Lung (tissue), 12 donors: ENCODE data around the gene OPN4. TPM values are rescaled to one million over a fixed set of nuclear protein-coding genes. Genes with fewer than 3 reads are reported as not detected.
A peak's percentile ranks its signal among the peaks of the same experiment; 100 is the strongest.

Experiments
- ATAC-seq: fragments of 200-7000 bp; cut with Tn5 transposase; one replicate; pipeline ENCODE4 v1.9.1; 2020; ENCODE audit warnings: moderate number of reproducible peaks; ENCODE audit not compliant: insufficient read depth, low FRiP score
- DNase-seq, 3 donors: peaks; one replicate each; pipeline ENCODE4 v3.0.0-alpha.2; 2013 to 2017
- H3K27ac ChIP-seq, 2 donors: one replicate each; pipeline ENCODE4 v1.5.1; 2013; ENCODE audit warnings: mild to moderate bottlenecking in 2 of 2, moderate library complexity in 2 of 2, control low read depth in 1 of 2, inconsistent platforms in 1 of 2, low read depth in 1 of 2, low read length in 1 of 2
- H3K27me3 ChIP-seq, 3 donors: one replicate each; pipeline ENCODE4 v1.5.1; 2013; ENCODE audit warnings: low read length in 2 of 3; ENCODE audit not compliant: control insufficient read depth in 3 of 3, insufficient read depth in 3 of 3
- H3K36me3 ChIP-seq, 4 donors: one replicate each; pipeline ENCODE4 v1.5.1; 2013; ENCODE audit warnings: low read length in 4 of 4, mild to moderate bottlenecking in 1 of 4, moderate library complexity in 1 of 4; ENCODE audit not compliant: control insufficient read depth in 4 of 4, insufficient read depth in 4 of 4
- H3K4me1 ChIP-seq, 5 donors: one replicate each; pipeline ENCODE4 v1.5.1; 2013; ENCODE audit warnings: low read length in 5 of 5, mild to moderate bottlenecking in 2 of 5, moderate library complexity in 1 of 5; ENCODE audit not compliant: control insufficient read depth in 5 of 5, insufficient read depth in 5 of 5
- H3K4me3 ChIP-seq: one replicate; pipeline ENCODE4 v1.5.1; 2013; ENCODE audit warnings: mild to moderate bottlenecking, control low read depth, moderate library complexity
- H3K9ac ChIP-seq, 2 donors: one replicate each; pipeline ENCODE4 v1.5.1; 2013; ENCODE audit warnings: low read length in 2 of 2, control low read depth in 1 of 2; ENCODE audit not compliant: insufficient read depth in 1 of 2
- H3K9me3 ChIP-seq, 4 donors: one replicate each; pipeline ENCODE4 v1.5.1; 2013; ENCODE audit warnings: low read length in 3 of 4, mild to moderate bottlenecking in 1 of 4, moderate library complexity in 1 of 4; ENCODE audit not compliant: control insufficient read depth in 4 of 4, insufficient read depth in 3 of 4
- WGBS, 2 donors: extraction: QIAGEN DNeasy Blood & Tissue Kit; methylation state at CpG; one replicate each; pipeline ENCODE4 v1.1.7; 2013; 5-methylcytosine and 5-hydroxymethylcytosine counted together
- polyA plus RNA-seq, 2 donors: library from polyadenylated mRNA; stranded (reverse); fragments of 200-250 nt; gene quantifications; one replicate each; pipeline ENCODE4 v1.2.1, GENCODE V29; 2013
- total RNA-seq, 2 donors: library from RNA; depleted of rRNA in 1 of 2; stranded (reverse); fragments of >200 nt in 1 of 2; gene quantifications; one replicate each; pipeline ENCODE4 v1.2.1, GENCODE V29; 2014 to 2021
- TF ChIP-seq, protein P1 (sequence below): IDR thresholded peaks from 2 replicates; pipeline ENCODE4 v1.5.1; 2012; ENCODE audit warnings: mild to moderate bottlenecking; ENCODE audit errors: control extremely low read depth, extremely low read depth
- donor health status: control.
- donor health status: control.
- donor health status: Bipolar disorder and iron deficiency.
- donor health status: healthy.
- donor health status: DM: yes; HTN: yes; CAD: no.

Gene OPN4
- total and polyA plus RNA-seq, 4 donors = 0.12 TPM; not detected in 3

DNA sequence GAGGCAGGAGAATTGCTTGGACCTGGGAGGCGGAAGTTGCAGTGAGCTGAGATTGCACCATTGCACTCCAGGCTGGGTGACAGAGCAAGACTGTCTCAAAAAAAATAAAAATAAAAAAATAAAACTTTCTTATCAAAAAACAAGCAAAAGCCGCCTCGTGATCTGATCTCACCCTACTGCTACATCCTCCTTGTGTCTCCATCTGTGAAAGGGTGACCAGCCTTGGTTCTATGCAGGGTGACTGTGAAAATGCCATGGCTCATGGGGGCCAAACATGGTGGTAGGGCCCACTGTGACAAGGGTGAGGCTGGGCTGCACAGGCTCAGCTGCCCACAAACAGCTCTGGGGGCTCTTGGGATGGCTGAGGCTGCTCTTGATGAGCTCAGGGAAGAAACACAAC lies 968 bp upstream of the OPN4 start:
- Histone ChIP-seq H3K4me1 (peaks cover 0 to 36% (median 8%) of the 10 kb centered on the region in 5 donors), H3K9ac (no peak overlapping the region), H3K27ac (no peak overlapping the region), H3K27me3 (no peaks in the 10 kb centered on the region), H3K9me3 (no peaks in the 10 kb centered on the region), H3K36me3 (no peaks in the 10 kb centered on the region), H3K4me3 (no peak overlapping the region)
- ATAC-seq (no peak), DNase-seq (no peak)
- TF ChIP-seq, protein P1, sequence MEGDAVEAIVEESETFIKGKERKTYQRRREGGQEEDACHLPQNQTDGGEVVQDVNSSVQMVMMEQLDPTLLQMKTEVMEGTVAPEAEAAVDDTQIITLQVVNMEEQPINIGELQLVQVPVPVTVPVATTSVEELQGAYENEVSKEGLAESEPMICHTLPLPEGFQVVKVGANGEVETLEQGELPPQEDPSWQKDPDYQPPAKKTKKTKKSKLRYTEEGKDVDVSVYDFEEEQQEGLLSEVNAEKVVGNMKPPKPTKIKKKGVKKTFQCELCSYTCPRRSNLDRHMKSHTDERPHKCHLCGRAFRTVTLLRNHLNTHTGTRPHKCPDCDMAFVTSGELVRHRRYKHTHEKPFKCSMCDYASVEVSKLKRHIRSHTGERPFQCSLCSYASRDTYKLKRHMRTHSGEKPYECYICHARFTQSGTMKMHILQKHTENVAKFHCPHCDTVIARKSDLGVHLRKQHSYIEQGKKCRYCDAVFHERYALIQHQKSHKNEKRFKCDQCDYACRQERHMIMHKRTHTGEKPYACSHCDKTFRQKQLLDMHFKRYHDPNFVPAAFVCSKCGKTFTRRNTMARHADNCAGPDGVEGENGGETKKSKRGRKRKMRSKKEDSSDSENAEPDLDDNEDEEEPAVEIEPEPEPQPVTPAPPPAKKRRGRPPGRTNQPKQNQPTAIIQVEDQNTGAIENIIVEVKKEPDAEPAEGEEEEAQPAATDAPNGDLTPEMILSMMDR = no peak
- WGBS, 2 donors = 96% methylated on average over 3 of the region's 3 CpGs

DNA sequence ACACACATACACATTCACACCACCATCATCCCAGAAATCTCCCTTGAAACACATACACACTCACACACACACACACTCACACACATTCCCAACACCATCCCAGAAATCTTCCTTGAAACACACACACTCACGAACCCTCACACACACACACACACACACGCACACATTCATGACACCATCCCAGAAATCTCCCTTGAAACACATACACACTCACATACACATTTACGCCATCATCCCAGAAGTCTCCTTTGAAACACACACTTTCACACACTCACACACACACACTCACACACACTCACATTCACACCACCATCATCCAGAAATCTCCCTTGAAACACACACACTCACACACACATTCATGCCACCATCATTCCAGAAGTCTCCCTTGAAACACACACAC lies 360 bp upstream of the OPN4 start:
- Histone ChIP-seq H3K27me3 (no peaks in the 10 kb centered on the region), H3K4me1 (peaks cover 0 to 30% (median 8%) of the 10 kb centered on the region in 5 donors), H3K9me3 (no peaks in the 10 kb centered on the region), H3K9ac (no peak overlapping the region), H3K4me3 (no peak overlapping the region), H3K27ac (no peak overlapping the region), H3K36me3 (no peaks in the 10 kb centered on the region)
- DNase-seq = peak in 1 of 3 donors; percentile 9
- 93 to 94% methylated on average over 3 of the region's 3 CpGs for WGBS, 2 donors
- TF ChIP-seq, protein P1 = no peak
- ATAC-seq = no peak

DNA sequence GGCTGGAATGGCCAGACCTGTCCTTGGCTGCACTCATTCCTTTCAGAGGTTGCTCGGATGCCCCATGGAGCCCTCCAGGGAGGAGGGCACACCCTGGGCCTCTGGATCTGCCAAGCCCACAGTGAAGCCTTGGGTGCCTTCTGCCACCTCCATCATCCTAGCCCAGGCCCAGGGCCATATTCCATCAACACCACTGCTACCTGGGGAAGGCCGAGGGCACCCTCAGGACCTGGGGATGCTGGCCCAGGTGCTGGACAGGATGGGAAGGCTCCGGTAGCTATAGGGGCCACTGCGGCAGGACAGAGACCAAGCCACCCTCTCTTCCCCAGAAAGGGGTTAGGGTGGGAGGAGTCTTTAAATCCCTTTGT lies 810 bp downstream of the OPN4 start:
- no peaks in the 10 kb centered on the region for H3K9me3 ChIP-seq
- H3K4me3 ChIP-seq = no peak overlapping the region
- peak in 1 of 3 donors; percentile 8 for DNase-seq
- no peak overlapping the region for H3K9ac ChIP-seq
- H3K27ac ChIP-seq = no peak overlapping the region
- ATAC-seq = no peak
- TF ChIP-seq, protein P1 = no peak
- H3K4me1 ChIP-seq = peaks cover 0 to 18% (median 8%) of the 10 kb centered on the region in 5 donors
- H3K36me3 ChIP-seq = no peaks in the 10 kb centered on the region
- 91 to 93% methylated on average over 4 of the region's 4 CpGs for WGBS, 2 donors
- H3K27me3 ChIP-seq = no peaks in the 10 kb centered on the region

DNA sequence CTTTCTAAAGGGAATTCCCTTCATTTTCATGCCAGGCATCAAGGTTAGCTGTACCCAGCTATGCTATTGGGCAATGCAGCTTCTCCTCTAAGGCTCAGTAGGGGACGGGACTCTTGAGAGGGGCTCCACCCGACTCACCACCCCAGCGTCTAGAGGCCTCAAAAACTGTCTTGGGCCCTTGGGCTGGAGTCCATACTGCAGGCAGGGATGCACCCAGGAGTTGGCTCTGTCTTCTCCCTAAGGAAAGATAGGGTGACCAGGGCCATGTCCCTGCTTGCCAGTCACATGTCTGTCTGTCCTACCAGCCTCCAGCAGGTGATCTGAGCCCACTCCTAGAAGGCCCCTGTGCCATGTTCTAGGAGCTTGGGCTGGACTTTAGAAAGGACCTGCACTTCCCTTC lies 1.2 kb downstream of the OPN4 start:
- DNase-seq (no peak), ATAC-seq (no peak)
- H3K36me3 ChIP-seq = no peaks in the 10 kb centered on the region
- no peak overlapping the region for H3K4me3 ChIP-seq
- no peak overlapping the region for H3K27ac ChIP-seq
- peaks cover 0 to 17% (median 8%) of the 10 kb centered on the region in 5 donors for H3K4me1 ChIP-seq
- no peaks in the 10 kb centered on the region for H3K9me3 ChIP-seq
- 85 to 90% methylated on average over 3 of the region's 3 CpGs for WGBS, 2 donors
- TF ChIP-seq, protein P1 = no peak
- H3K9ac ChIP-seq = no peak overlapping the region
- no peaks in the 10 kb centered on the region for H3K27me3 ChIP-seq
